SK-MEL-5 (cell line): Measurements from ENCODE around the gene KIF1C. TPM values are rescaled to one million over a fixed set of nuclear protein-coding genes. Genes with fewer than 3 reads are reported as not detected.

Experiments used
- DNase-seq: peaks from one replicate; pipeline ENCODE4 v3.0.0-alpha.2; 2016; ENCODE audit warnings: low read depth, low spot score
- in situ Hi-C: cut with HindIII; loops from 2 replicates; pipeline ENCODE4 v1.10.0; 2016; ENCODE audit warnings: low sequenced_read_pairs, high pct_unique_total_duplicates, low pct_unique_long_range_greater_than_20kb
- polyA plus RNA-seq, 2 experiments: library from polyadenylated mRNA; depleted of rRNA; stranded (reverse); fragments of >200 nt; gene quantifications; 2 replicates each; pipeline ENCODE4 v1.2.3, GENCODE V29; 2015
- total RNA-seq: library from RNA; depleted of rRNA; stranded (reverse); fragments of >200 nt; shearing (Covaris generic); gene quantifications from 2 replicates; pipeline ENCODE4 v1.2.3, GENCODE V29; 2014; rRNA removed

KIF1C gene
- 48.2 and 54.7 TPM in 2 replicates for total RNA-seq
- polyA plus RNA-seq (2015; cell fraction: cytosol; rRNA removed): 46.8 and 60.9 TPM in 2 replicates
- polyA plus RNA-seq (2015; cell fraction: nucleus; rRNA removed): 23.4 and 36.3 TPM in 2 replicates

DNA sequence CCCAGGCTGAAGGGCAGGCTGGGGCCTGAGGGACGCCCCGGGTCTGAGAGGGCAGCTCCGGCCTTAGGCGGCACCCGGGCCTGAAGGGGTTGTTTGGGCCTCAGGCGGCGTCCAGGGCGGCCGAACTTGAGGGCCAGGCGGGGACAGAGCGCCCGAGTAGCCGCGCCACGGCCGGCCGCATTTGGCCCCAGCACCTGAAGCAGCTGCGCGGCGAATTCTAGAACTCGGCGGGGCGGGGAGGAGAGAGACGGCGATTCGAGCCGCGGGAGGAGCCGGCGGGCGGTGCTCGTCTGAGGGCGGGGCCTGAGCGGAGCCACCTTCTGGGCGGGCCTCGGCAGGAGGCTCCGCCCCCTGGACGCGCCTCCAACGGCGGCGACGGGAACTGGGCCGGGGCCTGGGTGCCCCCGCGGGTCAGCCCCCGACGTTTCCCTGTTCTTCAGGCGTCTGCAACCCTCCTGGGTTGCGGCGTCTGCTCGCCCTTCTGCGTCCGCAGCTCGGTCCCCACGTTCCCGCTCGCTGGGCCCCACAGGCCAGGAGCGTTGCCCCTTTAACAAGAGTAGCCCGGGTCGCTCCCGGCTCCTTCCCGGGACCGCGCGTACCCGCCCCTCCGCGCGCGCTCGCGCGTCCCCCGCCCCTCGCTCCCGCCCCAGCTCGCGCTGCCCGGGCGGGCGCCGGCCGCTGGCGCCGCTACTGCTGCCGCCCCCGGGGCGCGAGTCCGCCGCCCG lies at the start of gene KIF1C, which contains the start of gene INCA1:
Gene KIF1C (plus strand): TSS at position 649 of the 725 bp plus-strand sequence. CDS start 2,297 bp downstream, outside the sequence.
Gene INCA1 (minus strand): TSS at position 221 of the 725 bp plus-strand sequence. CDS start 3,085 bp downstream, outside the sequence.
- DNase-seq: peak; percentile 85
- in situ Hi-C loops: no loop called here

DNA sequence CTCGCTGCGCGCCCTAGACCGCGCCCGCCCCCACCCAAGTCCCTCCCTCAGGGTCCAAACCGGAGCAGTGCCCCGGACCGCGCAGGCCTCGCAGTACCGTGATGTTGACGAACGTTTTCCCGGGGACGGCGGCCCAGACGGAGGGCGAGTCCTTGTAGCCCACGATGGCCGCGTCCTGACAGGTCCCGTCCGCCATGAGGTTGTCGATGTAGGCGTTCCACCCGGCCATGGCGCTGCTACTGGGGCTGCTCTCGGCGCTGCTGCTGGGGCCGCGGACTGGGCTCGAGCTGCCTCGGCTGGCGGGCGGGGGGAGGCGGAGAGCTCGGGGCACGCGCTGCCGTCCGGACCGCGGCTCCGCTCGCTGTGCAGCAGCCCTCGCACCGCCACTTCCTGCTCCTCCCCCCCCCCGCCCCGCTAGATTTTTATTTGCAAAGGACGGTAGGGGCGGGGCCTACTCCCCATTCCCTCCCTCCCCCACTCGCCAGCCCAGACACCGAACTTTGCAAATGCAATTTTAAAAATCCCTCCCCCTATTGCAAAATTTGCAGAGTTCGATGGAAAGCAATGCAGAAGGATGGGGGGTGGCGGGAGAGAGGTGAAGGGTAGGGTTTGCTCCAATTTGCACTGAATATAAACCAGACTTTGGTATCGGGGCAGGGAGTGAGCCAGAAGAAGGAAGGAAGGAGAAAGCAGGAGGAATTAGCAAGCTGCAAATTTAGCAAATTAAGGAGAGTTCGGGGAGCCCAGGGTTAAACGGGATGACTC lies 49.4 kb upstream of the KIF1C start, which contains the start of gene PFN1:
Gene PFN1 (minus strand): TSS at position 365 of the 765 bp plus-strand sequence. CDS start 136 bp downstream, at position 229.
- peak; percentile 87 for DNase-seq
- in situ Hi-C loops: no loop called here

DNA sequence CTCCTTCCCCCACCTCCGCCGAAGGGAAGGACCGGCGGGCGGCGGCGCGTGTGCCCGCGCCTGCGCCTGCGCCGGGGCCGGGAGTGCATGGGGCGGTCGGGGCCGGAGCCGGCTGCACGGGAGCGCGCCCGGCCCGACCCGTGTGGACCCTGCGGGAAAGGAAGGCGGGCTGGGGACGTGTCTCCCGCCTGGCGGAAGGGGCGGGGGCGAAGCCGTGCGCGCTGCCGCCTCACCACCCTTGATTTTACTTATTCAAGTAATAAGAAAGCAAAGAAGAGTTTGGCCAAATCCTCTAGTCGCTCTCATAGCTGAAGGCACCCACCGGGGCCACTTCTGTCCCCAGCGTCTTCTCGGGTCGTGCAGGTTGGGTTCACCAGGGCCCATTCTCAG lies 48.8 kb upstream of the KIF1C start:
- in situ Hi-C loops: no loop called here
- peak; percentile 90 for DNase-seq

DNA sequence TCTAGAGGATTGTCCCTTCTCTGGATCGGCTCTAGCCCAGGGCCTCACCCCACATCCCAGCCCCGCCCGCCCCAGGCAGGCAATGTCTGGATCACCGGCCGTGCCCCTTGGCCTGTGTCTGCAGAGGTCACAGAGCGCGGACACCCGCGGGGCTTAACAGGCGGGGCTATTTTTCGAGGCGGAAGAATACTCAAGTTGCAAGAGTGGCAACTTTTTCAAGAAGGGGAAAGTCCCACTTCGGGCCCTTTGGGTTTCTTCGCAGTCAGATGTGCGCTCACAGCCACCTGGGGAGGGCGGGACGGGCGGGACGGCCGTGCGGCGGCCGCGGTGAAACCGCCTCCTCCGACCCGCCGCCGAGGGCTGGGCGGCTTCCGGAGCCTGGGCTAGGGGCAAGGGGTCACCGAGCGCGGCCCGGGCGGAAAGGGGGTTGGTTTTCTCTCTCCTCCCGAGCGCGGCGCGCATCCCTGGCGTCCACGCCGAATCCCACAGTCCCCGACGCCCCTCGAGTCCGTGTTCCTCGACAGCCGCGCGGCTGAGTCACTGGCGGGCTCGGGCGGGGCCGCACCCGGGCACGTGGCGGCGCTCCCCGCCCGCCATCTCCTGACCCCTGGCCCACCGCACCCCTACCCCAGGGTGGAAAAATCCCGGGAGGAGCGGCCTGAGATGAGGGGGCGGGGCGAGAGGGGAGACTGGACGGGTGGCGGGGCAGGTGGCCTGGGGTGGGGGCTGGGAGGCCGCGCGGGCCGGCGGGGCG lies 48.3 kb upstream of the KIF1C start:
- in situ Hi-C loops: no loop called here
- peak; percentile 53 for DNase-seq

DNA sequence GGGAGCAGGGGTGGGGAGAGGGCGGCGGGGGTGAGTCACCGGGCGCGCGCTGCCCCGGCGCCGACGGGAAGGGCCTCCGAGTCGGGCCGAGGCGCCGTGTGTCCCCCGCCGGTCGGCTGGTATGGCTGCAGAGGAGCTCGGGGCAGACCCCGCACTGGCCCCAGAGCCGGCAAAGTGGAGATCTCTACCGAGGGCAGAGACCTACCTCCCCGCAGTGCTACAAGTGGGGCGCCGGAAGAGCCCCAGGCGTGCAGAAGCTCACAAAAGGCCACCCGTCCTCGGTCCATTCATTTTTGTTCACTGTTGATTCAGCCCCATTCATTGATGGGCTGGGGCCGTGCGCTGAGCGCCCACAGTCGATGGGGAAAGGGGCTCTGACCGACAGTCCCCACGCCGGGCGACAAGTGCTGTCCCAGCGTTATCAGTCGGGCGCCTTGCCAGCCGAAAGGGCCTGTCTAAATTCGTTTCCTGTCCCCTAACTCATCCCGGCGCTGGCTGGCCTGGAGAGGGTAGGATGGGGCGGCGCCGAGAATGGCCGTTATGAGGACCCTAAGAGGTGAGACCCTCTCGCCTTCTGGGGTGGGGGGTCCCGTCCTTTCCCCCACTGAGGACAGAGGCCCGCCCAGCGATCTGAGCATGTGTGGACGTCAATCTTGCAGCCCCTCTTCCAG lies 47.5 kb upstream of the KIF1C start:
- in situ Hi-C loops: no loop called here
- DNase-seq: no peak

DNA sequence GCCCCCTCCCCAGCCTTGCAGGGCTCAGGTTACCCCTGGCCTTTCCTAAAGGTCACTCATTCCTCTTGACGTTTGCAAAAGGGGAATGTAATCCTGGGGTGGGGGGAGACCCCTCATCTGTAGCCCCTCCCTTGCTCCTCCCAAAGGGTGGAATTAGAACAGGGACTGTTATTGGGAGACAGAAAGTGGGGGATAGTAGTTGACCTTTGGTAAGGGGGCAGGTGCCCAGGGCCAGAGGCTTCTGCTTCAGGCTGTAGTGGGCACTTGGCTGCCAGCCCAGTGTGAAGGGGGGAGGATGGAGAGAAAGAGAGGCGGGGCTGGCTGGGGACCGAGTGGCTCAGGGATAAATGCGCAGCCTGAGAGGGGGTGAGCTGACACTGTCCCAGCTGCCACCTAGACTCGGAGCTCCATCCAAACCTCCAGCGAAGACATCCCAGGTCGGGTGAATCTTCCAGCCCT lies 47.0 kb upstream of the KIF1C start, which contains the start of gene ENO3:
Gene ENO3 (plus strand): TSS at position 374 of the 459 bp plus-strand sequence. CDS start 711 bp downstream, outside the sequence.
- DNase-seq: no peak
- in situ Hi-C loops: no loop called here

DNA sequence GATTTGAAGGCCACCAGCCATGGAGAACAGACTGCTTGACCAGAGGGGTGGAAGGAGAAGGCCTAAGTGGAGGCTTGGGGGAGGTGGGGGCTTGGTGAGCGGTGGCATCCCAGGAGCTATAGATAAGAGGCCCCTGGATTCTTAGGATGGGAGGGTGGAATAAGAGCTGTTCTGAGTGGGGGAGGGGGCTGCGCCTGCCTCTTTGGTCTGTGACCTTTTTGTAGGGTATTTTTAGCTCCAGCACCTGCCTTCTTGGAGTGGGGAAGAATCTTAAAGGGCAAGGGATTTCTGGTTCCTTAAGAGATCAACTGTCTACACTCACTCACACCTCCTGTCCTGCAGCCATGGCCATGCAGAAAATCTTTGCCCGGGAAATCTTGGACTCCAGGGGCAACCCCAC lies 46.3 kb upstream of the KIF1C start:
- in situ Hi-C loops: no loop called here
- no peak for DNase-seq

DNA sequence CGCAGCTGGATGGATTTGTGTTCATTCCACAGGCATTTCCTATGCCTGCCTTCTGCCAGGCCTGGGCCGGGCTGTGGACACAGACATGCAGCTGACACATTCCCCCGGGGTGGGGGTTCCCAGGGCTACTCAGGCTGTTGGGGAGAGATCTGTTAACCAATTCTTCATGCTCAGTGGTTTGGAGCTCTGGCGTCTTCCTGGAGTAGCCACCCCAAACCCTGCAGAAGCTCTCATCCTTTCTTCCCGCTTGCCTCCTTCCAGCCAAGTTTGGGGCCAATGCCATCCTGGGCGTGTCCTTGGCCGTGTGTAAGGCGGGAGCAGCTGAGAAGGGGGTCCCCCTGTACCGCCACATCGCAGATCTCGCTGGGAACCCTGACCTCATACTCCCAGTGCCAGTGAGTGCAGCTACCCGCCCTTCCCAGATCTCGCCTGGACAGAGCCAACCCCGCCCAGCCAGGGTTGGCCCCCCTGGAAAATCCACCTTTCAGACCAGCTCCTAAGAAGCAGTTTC lies 44.2 kb upstream of the KIF1C start:
- in situ Hi-C loops: no loop called here
- no peak for DNase-seq

DNA sequence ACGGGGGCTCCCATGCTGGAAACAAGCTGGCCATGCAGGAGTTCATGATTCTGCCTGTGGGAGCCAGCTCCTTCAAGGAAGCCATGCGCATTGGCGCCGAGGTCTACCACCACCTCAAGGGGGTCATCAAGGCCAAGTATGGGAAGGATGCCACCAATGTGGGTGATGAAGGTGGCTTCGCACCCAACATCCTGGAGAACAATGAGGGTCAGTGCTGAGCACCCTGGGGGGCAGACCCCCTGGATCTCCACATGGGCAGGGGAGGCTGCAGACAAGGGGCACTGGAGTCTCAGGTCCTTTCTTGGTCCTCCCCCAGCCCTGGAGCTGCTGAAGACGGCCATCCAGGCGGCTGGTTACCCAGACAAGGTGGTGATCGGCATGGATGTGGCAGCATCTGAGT lies 42.7 kb upstream of the KIF1C start:
- no peak for DNase-seq

DNA sequence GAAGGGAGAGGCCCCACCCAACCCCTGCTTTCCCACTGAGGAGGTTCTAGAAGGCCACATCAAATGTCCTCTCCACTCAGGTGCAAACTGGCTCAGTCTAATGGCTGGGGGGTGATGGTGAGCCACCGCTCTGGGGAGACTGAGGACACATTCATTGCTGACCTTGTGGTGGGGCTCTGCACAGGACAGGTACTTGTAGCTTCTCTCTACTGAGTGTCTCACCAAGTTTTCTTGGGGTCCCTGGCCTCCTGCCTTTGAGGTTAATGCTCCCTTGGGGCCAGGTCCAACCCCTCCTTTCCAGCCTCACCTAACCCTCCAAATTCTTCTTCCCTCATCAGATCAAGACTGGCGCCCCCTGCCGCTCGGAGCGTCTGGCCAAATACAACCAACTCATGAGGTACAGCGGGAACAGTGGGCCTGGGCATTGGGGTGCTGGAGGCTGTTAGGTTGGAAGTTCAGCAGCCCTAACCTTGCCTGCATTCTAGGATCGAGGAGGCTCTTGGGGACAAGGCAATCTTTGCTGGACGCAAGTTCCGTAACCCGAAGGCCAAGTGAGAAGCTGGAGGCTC lies 41.2 kb upstream of the KIF1C start:
- in situ Hi-C loops: no loop called here

More for the DNA sequence above, 42.7 kb upstream of the KIF1C start:
- in situ Hi-C loops: no loop called here

DNA sequence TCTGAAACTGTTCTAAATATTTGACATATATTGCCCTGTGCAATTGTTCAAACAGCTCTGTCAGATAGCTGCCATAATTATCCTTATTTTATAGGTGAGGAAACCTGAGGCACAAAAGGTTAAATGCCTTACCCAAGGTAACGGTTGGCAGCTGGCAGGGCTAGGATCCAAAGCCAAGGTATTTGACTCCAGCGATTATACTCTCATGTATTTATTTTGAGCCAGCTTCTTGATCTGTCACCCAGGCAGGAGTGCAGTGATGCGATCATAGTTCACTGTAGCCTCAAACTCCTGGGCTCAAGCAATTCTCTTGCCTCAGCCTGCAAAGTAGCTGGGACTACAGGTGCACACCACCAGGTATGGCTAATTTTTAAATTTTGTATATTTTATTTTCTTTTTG lies 39.6 kb upstream of the KIF1C start:
- in situ Hi-C loops: no loop called here
- DNase-seq: no peak

More for the DNA sequence above, 41.2 kb upstream of the KIF1C start:
- DNase-seq: peak; percentile 67

DNA sequence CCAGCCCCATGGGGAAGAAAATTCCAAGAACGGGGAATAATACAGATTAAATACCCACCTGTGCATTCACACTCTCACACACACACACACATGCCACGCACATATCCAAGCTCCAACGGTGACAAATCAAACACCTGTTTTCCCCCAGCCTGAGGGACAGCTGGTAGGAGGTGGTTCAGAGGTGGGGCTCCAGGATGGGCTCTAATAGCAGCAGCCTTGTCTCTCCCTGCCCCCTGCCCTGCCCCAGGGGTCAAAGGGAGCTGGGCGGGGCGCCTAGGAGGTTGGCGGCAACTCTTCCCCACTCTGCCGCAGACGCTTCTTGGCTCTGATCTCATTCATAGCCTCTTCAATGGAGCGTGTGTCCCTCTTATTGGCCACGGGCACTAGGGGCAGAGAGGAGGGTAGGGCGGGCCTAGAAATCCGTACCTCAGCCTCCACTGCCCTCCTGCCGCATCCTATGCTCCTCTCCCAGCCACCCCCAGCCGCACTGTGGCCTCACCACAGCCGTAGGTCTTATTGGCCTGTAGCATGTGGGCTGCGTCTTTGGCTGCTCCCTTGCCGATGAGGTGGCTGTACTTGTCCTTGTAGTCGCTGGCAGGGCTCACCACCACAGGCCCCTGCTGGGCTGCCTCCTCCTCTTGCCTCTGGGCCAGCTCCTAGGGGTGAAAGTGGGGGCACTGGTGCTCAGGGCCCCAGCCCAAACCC lies 38.3 kb upstream of the KIF1C start:
- in situ Hi-C loops: no loop called here
- no peak for DNase-seq

DNA sequence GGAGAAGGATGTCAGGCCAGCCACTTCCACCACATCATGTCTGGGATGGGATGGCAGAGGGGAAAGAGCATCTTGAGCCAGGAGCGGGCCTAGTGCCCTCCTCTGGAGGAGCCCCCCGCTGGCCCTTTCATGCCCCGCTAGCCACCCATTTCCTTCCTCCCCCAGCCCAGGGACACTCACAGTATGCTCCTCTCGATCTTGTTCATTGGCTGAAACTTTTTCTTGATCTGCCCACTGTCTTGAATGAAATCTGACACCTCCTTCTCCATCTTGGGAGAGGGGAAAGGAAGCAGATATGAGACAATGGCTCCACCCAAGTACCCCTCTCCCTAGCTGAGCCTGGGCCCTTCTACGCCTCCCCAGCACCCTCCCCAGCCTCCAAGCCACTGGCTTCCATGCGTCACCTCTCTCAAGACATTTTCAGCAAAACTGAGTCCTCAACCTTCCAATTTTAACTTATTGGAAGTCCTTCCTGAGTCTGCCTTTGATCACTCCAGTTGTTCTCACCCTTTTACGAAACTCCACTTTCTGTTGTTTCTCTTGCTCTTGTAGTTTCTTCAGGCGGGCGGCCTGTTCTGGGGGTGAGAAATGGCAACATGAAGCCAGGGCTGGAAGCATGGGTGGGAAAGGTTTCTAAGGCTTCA lies 37.3 kb upstream of the KIF1C start:
- in situ Hi-C loops: no loop called here
- DNase-seq: no peak

DNA sequence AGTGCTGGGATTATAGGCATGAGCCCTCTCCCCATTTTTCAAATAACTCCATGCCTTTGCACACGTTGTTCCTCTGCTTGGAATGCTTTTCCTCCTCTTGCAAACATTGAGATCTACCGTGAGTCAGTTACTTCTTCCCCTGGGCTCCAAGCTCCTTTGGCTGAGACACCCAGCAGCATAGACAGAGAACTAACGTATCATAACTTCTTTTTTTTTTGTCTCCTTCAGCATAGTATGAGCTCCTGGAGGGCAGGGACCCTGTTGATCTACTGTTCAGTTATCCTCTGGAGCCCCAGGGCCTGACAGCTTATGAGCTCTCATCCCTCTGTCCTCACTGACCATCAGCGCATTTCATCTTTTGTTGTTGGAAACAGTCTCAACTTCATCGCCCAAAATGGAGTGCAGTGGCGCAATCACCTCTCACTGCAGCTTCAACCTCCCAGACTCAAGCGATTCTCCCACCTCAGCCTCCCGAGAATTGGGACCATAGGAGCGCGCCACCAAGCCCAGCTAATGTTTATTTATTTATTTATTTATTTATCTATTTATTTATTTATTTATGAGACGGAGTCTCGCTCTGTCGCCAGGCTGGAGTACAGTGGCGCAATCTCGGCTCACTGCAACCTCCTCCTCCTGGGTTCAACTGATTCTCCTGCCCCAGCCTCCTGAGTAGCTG lies 32.3 kb upstream of the KIF1C start:
- DNase-seq: no peak
- in situ Hi-C loops: no loop called here
